Epithelial cell of proximal tubule (primary cell): ENCODE data around the gene MAT1A. TPM values are rescaled to one million over a fixed set of nuclear protein-coding genes. Genes with fewer than 3 reads are reported as not detected.

Experiments used
- DNase-seq: peaks from one replicate; pipeline ENCODE4 v3.0.0-alpha.2; 2011; ENCODE audit warnings: low read depth
- H3K4me3 ChIP-seq: 2 replicates; pipeline ENCODE4 v1.5.1; 2011; ENCODE audit warnings: low read depth, mild to moderate bottlenecking, low read length
- total RNA-seq: library from RNA; depleted of rRNA; stranded (reverse); fragments of >200 nt; gene quantifications from 2 replicates; pipeline ENCODE4 v1.2.3, GENCODE V29; 2015
- TF ChIP-seq, protein P1 (sequence below): conservative IDR thresholded peaks from 2 replicates; pipeline ENCODE4 v1.5.1; 2012; ENCODE audit warnings: low read depth, mild to moderate bottlenecking, low read length

MAT1A gene
- not detected in 2 replicates for total RNA-seq

DNA sequence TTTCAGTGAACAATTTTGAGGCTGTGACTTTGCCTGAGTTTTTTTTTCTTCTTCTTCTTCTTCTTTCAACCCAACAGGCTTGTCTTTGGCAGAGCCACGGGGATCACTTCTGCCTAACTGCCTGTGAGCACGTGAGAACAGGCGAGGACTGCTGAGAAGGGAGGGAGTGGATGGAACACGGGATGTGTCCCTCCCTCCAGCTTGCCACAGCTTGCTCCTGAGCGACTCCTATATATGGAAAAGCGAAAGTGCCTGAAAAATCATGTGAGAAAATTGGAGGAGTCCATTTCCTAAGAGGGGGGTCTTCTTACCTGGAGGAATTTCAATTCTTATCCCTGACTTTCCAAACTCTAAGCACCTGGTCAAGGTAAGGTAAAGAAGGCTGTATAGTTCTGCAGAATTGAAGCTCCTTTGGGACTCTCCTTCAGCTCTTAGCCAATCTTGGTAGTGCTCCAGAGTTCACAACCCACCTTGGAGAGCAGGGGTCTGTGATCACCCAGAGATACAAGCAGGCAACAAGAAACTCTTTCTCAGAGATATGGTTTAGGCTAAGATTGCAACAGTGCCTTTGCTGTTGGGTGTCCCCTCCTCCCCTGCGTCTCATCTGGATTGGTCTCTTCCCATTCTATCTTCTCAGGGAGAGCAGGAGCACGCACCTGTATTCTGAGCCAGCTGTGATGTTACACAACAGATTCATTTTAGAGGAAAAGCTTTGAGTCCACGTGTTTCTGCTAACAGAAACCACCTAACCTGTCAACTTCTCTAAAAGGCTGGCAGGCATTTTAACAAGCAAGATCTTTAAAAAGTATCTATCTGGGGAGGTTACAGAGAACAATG lies at the start of gene MAT1A:
TSS of gene MAT1A (minus strand) at position 208 of the 837 bp plus-strand sequence. CDS start 235 bp downstream, outside the sequence.
- H3K4me3 ChIP-seq: no peak within 1 kb of the TSS
- no peak for DNase-seq
- TF ChIP-seq, protein P1, sequence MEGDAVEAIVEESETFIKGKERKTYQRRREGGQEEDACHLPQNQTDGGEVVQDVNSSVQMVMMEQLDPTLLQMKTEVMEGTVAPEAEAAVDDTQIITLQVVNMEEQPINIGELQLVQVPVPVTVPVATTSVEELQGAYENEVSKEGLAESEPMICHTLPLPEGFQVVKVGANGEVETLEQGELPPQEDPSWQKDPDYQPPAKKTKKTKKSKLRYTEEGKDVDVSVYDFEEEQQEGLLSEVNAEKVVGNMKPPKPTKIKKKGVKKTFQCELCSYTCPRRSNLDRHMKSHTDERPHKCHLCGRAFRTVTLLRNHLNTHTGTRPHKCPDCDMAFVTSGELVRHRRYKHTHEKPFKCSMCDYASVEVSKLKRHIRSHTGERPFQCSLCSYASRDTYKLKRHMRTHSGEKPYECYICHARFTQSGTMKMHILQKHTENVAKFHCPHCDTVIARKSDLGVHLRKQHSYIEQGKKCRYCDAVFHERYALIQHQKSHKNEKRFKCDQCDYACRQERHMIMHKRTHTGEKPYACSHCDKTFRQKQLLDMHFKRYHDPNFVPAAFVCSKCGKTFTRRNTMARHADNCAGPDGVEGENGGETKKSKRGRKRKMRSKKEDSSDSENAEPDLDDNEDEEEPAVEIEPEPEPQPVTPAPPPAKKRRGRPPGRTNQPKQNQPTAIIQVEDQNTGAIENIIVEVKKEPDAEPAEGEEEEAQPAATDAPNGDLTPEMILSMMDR: no peak

DNA sequence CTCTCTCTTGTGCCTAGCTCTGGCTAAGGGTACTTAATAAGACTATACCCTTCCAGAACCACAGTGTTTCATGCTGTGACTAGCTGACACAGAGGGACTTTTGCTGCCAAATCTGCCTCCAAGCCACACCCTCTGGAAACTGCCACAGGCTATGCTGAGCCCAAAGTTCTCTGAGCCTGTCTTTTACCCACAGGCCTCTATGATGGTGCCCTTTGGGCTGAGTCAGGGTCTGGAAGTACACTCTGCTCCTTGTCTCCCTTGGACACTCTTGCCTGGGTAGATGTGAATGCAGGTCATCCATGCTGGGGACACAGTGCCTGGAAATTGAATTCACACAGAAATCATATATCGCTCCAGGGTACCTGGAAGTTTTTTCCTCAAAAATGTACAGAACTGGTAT lies 44.5 kb upstream of the MAT1A start:
- DNase-seq: no peak
- TF ChIP-seq, protein P1: no peak
- no peak overlapping the region for H3K4me3 ChIP-seq

- DNase-seq: no peak
- H3K4me3 ChIP-seq: no peak overlapping the region
- TF ChIP-seq, protein P1: no peak
These were observed 35.5 kb upstream of the MAT1A start for GRCh38 chr10:80324891-80325364.

DNA sequence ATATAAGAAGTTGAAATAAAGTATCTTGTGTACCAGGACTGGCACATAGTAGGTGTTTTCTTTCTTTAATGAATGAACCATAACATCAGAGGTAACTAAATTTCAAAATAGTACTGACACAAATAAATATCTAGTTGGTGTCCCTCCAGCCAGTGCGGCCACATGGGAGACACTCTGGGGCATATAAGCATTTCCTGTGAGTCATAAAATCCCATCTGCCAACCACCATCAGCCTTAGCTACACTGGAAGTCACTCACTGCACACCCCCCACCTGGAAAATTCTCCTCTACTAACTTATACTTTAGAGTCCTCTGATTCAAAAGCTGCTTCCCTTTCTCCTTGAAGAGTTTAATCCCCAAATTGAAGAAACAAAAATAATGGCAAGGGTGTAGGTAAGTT lies 34.6 kb upstream of the MAT1A start:
- TF ChIP-seq, protein P1: no peak
- DNase-seq: no peak
- no peak overlapping the region for H3K4me3 ChIP-seq

GRCh38 chr10:80323311-80323710 lies 33.9 kb upstream of the MAT1A start:
- TF ChIP-seq, protein P1: no peak
- no peak overlapping the region for H3K4me3 ChIP-seq
- DNase-seq: no peak

DNA sequence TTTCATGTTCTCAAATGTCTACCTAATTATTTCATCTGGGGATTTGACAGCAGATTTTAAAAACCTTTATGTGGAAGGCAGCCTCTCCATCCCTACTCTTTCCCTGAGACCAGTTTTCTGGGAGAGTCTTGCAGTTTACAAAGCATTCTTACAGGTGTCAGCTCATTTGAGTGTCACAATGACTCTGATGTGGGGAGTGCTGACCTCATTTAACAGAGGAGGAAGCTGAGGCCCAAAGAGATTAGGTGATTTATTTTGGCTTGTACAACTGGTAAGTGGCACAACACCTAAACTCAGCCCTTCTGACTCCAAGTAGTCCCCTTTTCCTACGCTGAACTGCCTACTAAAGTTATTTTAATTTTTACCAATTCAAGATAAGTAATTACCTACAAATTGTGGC lies 33.3 kb upstream of the MAT1A start:
- H3K4me3 ChIP-seq: no peak overlapping the region
- DNase-seq: no peak
- TF ChIP-seq, protein P1: no peak

GRCh38 chr10:80322158-80322557 lies 32.7 kb upstream of the MAT1A start:
- TF ChIP-seq, protein P1: no peak
- H3K4me3 ChIP-seq: no peak overlapping the region
- DNase-seq: no peak
